Measurements from ENCODE around the gene AK3.
"Not testable (repeated sequence)": the region's sequence is repeated elsewhere in the genome, so short reads cannot be mapped to it uniquely, and the experiment has no call there.

The AK3 gene

DNA sequence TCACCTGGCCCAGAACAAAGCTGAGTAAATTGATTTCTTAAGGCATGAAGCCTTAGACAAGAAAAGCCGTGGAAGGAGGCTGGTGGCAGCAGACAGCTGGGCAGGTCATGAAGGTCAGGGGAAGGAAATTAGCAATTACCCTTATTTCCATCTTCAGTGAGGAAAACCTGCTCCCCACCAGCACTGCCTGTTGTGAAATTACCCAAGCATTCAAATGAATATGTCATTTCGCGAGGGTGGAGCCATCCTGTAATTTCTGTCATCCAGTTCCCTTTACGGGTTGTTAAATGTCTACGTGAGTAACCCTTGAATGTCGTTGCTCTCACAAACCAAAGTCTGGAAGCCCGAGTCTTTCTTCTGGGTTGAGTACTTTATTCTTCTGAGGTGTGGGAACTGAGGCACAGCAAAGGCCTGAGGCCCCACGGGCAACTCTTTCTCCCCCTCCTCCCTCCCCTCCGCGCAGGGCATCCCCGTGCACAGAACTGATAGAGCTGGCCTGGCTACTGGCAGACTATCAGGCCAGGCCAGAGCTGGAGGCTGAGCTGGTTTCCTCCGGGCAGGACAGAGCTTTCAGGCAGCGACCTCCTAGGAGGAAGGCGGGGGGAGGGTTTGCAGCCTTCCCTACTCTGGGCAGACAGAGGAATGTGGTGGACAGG is 22.0 kb upstream of the AK3 start:
- TF ChIP-seq, protein P1, sequence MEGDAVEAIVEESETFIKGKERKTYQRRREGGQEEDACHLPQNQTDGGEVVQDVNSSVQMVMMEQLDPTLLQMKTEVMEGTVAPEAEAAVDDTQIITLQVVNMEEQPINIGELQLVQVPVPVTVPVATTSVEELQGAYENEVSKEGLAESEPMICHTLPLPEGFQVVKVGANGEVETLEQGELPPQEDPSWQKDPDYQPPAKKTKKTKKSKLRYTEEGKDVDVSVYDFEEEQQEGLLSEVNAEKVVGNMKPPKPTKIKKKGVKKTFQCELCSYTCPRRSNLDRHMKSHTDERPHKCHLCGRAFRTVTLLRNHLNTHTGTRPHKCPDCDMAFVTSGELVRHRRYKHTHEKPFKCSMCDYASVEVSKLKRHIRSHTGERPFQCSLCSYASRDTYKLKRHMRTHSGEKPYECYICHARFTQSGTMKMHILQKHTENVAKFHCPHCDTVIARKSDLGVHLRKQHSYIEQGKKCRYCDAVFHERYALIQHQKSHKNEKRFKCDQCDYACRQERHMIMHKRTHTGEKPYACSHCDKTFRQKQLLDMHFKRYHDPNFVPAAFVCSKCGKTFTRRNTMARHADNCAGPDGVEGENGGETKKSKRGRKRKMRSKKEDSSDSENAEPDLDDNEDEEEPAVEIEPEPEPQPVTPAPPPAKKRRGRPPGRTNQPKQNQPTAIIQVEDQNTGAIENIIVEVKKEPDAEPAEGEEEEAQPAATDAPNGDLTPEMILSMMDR (IDR thresholded peaks at IDR 0.05) = no peak
- peak overlapping the region; percentile 6 to 61 for H3K27ac ChIP-seq
- peak overlapping the region; percentile 50 for H3K4me3 ChIP-seq
- DNase-seq (ENCODE audit: low spot score) = no peak

DNA sequence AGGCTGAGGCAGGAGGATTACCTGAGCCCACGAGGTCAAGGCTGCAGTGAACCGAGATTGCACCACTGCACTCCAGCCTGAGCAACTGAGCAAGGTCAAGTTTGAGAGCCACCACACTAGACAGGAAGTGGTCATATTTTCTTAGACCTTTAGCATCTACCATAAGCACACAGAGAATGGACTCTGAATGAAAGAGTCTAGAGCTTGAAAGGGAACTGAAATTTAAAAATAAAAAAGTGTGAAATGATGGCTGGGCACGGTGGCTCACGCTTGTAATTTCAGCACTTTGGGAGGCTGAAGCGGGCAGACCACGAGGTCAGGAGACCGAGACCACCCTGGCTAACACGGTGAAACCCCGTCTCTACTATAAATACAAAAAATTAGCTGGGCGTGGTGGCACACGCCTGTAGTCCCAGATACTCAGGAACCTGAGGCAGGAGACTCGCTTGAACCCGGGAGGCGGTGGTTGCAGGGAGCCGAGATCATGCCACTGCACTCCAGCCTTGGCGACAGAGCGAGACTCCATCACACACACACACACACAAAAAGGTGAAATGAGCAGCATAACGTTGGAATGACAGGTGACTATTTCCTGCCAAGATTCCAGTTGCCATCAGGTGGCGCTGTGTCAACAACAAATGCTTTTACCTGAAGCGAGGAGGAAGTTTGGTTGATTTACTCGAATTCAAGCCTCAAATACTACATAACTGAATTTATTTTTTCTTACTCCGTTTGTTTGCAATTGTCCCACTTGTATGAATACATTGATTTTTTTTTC is 21.3 kb upstream of the AK3 start:
- peak; percentile 83 for DNase-seq (ENCODE audit: low spot score)
- peak overlapping the region; percentile 50 for H3K4me3 ChIP-seq
- TF ChIP-seq, protein P1 (IDR thresholded peaks at IDR 0.05) = peak; percentile 71
- H3K27ac ChIP-seq = peak overlapping the region; percentile 6 to 61

DNA sequence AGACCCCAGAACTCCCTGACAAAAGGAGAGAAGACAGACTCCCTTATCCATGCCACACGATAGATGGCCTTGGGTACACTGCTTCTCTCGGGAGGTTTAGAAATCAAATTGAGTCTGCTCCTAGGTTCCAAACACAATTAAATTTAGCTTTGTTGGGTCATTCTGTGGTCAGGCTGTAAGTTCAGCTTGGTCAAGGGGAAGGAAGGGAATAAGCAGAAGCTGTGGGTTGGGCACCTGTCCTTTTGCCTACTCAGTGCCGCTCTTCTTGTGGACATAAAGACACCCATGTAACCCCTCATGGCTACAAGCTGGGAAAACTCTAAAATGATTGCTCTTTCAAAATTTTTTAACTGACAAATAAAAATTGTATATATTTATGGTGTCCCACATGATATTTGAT is 19.1 kb upstream of the AK3 start:
- no peak overlapping the region for H3K4me3 ChIP-seq
- H3K27ac ChIP-seq = no peak overlapping the region
- no peak for DNase-seq (ENCODE audit: low spot score)
- TF ChIP-seq, protein P1 (IDR thresholded peaks at IDR 0.05) = no peak

DNA sequence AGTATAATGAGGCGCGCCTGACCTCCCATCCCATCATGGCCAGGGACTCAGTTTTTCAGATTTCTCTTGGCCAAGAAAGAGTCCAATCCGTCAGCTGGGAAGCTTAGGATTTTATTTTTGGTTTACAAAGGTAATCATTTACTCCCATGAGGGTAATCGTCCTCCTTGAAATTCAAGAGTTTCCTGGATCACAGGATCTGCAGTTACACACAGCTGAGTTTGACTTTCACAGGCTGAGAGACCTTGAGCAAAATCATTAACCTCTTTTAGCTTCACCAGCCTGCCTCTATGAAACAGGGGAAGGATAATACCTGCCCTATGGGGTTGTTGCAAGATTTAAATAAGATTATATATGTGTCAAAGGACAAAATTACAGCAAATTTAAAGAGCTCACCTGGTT is 15.4 kb upstream of the AK3 start:
- Histone ChIP-seq H3K27ac (no peak overlapping the region), H3K4me3 (no peak overlapping the region)
- TF ChIP-seq, protein P1 (IDR thresholded peaks at IDR 0.05) = no peak
- no peak for DNase-seq (ENCODE audit: low spot score)

DNA sequence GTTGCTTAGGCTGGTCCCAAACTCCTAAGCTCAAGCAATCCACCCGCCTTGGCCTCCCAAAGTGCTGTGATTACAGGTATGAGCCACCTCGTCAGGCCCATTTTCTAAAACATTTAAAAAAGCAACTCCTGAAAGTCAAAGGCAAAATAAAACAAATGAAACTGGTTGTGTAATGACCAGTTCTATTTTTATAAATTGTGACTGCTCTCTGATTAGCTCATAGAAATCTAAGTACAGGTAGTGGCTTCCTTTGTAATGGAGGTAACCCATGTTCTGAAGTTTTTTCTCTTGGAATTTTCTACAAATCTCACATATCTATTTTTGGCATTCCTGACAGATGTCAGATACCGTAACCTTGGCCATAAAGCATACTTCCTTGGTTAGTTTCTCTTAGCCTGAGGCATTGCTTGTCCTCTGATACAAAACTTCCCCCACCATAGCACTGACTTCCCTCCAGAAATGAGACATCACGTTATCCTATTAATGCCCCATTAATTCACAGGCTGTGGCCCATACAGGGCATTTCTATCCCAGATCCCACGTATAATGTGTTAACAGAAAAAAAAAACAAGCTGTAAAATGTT is 14.1 kb upstream of the AK3 start:
- no peak for DNase-seq (ENCODE audit: low spot score)
- no peak overlapping the region for H3K27ac ChIP-seq
- H3K4me3 ChIP-seq = no peak overlapping the region
- TF ChIP-seq, protein P1 (IDR thresholded peaks at IDR 0.05) = no peak

DNA sequence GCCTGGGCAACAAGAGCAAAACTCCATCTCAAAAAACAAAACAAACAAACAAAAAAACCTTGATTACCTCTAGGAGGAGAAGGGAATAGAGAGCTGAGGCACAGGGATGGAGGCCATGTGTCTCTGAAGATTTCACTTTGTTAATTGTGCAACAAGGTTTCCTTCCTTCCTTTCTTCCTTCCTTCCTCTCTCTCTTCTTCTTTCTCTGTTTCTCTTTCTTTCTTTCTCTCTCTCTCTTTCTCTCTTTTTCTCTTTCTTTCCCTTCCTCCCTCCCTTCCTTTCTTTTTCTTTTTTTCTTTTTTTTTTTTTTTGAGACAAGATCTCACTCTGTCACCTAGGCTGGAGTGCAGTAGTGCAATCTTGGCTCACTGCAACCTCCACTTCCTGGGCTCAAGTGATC is 13.5 kb upstream of the AK3 start:
- H3K4me3 ChIP-seq; H3K27ac ChIP-seq; DNase-seq (ENCODE audit: low spot score): not testable (repeated sequence)

DNA sequence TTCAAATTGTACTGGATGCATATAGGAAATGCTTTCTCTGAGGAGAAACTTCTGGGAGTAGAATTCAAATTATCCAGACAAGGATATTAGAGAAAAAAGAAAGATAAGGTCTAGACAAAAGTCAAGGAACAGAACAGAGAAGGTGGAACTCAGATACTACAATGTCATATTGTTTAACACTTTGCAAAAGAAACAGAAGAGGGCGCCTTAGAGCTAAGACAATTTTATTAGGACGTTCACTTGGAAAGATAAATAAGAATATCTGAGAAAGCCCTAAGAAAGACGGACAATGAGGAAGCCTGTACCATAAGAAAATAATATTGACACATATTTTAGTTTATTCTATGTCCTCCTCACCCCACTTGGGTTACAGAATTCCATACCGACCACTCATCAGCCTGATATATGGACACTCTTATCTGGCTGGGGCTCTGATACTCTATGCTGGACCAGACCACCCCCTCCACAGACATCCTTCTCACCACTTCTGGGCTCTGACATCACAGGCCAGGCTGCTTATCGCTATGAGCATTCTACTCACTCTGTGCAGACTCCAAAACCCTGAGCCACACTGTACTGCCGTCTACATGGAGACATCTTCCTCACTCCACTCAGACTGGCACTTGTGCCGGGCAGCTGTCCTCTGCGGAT is 9.1 kb upstream of the AK3 start:
- Histone ChIP-seq H3K27ac (no peak overlapping the region), H3K4me3 (no peak overlapping the region)
- DNase-seq (ENCODE audit: low spot score) = no peak
- TF ChIP-seq, protein P1 (IDR thresholded peaks at IDR 0.05) = no peak
